ENCODE measurements around the gene C1S. TPM values are rescaled to one million over a fixed set of nuclear protein-coding genes. Genes with fewer than 3 reads are reported as not detected.

The C1S gene
- total RNA-seq, 1 experiment from 2014 or later = 32.4 TPM

DNA sequence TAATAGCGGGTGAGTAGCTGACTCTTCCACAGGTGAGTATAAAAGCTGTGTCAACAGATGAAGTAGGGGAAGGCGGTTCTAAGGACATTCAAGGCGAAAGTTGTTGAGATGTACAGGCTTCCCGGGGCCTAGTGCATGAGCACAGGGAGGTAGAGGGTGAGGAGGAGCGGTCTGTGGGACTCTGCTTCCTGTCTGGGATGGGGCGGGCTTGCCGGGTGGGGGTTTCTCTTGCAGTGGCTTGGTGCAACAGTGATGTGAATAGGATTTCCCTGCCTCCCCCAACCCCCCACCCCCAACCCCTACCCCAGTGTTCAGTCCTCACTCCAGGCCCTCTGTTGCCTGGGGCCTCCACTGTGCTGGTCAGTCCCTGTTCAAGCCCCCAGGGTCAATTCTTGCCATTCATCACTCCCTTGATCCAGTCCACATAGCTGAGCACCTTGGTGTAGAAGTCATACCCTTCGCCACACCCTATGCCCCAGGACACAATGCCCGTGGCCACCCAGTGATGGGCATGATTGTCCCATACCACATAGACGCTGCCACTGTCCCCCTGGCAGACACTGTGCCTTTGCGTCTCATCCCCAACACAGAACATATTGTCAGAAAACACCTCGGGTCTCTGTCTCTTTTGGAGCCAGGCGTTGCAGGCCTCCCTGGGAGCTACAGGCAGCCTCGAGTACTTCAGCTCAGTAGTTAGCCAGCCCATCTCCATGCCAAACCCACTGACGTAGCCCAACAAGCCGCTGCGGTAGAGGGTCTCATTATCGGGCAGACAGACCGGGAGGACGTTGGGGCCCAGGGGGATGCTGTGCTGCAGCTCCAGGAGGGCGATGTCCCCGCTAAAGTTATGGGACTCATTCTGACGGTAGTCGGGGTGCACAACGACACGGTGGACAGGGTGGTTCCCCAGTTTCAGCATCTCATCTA is 35.8 kb downstream of the C1S start:
- Histone ChIP-seq H3K9me2 (ENCODE audit: insufficient read depth) (no peaks in the 10 kb centered on the region), H3K4me3 (no peak overlapping the region), H3K4me1 (replicated peaks; ENCODE audit: insufficient read depth) (no peaks in the 10 kb centered on the region), H3K4me2 (no peak overlapping the region), H3K27ac (no peak overlapping the region), H3F3A (ENCODE audit: insufficient read depth, low read depth) (peaks cover 3% of the 10 kb centered on the region; the same call in 1 of the 2 replicates), H2AFZ (no peak overlapping the region), H3K27me3 (ENCODE audit: insufficient read depth, low read depth) (no peaks in the 10 kb centered on the region), H3K9me3 (ENCODE audit: insufficient read depth, low read depth) (no peaks in the 10 kb centered on the region), H4K20me1 (ENCODE audit: insufficient read depth) (no peaks in the 10 kb centered on the region), H3K79me2 (ENCODE audit: low read depth) (no peaks in the 10 kb centered on the region), H3K36me3 (ENCODE audit: low read depth) (no peaks in the 10 kb centered on the region)
- TF ChIP-seq, protein P1, sequence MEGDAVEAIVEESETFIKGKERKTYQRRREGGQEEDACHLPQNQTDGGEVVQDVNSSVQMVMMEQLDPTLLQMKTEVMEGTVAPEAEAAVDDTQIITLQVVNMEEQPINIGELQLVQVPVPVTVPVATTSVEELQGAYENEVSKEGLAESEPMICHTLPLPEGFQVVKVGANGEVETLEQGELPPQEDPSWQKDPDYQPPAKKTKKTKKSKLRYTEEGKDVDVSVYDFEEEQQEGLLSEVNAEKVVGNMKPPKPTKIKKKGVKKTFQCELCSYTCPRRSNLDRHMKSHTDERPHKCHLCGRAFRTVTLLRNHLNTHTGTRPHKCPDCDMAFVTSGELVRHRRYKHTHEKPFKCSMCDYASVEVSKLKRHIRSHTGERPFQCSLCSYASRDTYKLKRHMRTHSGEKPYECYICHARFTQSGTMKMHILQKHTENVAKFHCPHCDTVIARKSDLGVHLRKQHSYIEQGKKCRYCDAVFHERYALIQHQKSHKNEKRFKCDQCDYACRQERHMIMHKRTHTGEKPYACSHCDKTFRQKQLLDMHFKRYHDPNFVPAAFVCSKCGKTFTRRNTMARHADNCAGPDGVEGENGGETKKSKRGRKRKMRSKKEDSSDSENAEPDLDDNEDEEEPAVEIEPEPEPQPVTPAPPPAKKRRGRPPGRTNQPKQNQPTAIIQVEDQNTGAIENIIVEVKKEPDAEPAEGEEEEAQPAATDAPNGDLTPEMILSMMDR (conservative IDR thresholded peaks at IDR 0.05) = no peak
- no peak for TF ChIP-seq EZH2 (IDR thresholded peaks at IDR 0.05; ENCODE audit: low read depth)
- DNase-seq = no peak
- ChIA-PET CTCF (interaction anchor here (1.1 kb wide), 1 partner anchor 151 kb away, joined by 4 read pairs; no protein-coding TSS in a partner anchor), POLR2A (ENCODE audit: unreplicated experiment) (interaction anchor here (0.6 to 0.9 kb wide), 5 partner anchors 12 to 171 kb away, joined by 3 to 19 read pairs (median 4); partner anchors contain the start of gene LPCAT3)
- no TSS peak for BruUV-seq (replicated peaks)
- intact Hi-C loops (cut with micrococcal nuclease; ENCODE audit: unreplicated experiment) = no loop called here

GRCh38 chr12:7096979-7097378 is 36.5 kb downstream of the C1S start:
- no peaks in the 10 kb centered on the region for H3K9me2 ChIP-seq (ENCODE audit: insufficient read depth)
- H3K79me2 ChIP-seq (ENCODE audit: low read depth) = no peaks in the 10 kb centered on the region
- no peaks in the 10 kb centered on the region for H3K4me1 ChIP-seq (replicated peaks; ENCODE audit: insufficient read depth)
- H3K27me3 ChIP-seq (ENCODE audit: insufficient read depth, low read depth) = no peaks in the 10 kb centered on the region
- no peaks in the 10 kb centered on the region for H4K20me1 ChIP-seq (ENCODE audit: insufficient read depth)
- TF ChIP-seq EZH2 (IDR thresholded peaks at IDR 0.05; ENCODE audit: low read depth) = no peak
- TF ChIP-seq, protein P1 (conservative IDR thresholded peaks at IDR 0.05) = no peak
- no peak overlapping the region for H3K4me3 ChIP-seq
- no peaks in the 10 kb centered on the region for H3K9me3 ChIP-seq (ENCODE audit: insufficient read depth, low read depth)
- no peaks in the 10 kb centered on the region for H3K36me3 ChIP-seq (ENCODE audit: low read depth)
- H2AFZ ChIP-seq = no peak overlapping the region
- DNase-seq = no peak
- BruUV-seq (replicated peaks) = no TSS peak
- peaks cover 3% of the 10 kb centered on the region; the same call in 1 of the 2 replicates for H3F3A ChIP-seq (ENCODE audit: insufficient read depth, low read depth)
- POLR2A ChIA-PET (ENCODE audit: unreplicated experiment) = no interaction called here
- intact Hi-C loops (cut with micrococcal nuclease; ENCODE audit: unreplicated experiment) = no loop called here
- H3K4me2 ChIP-seq = no peak overlapping the region
- H3K27ac ChIP-seq = no peak overlapping the region
- CTCF ChIA-PET = no interaction called here

- Histone ChIP-seq H3F3A (ENCODE audit: insufficient read depth, low read depth) (peaks cover 3% of the 10 kb centered on the region; the same call in 1 of the 2 replicates), H3K4me3 (no peak overlapping the region), H3K9me3 (ENCODE audit: insufficient read depth, low read depth) (no peaks in the 10 kb centered on the region), H3K9me2 (ENCODE audit: insufficient read depth) (no peaks in the 10 kb centered on the region), H4K20me1 (ENCODE audit: insufficient read depth) (no peaks in the 10 kb centered on the region), H3K36me3 (ENCODE audit: low read depth) (0 out of 2 replicates have a peak, but pooled peaks cover 3% of the 10 kb centered on the region), H3K79me2 (ENCODE audit: low read depth) (no peaks in the 10 kb centered on the region), H3K4me1 (replicated peaks; ENCODE audit: insufficient read depth) (no peaks in the 10 kb centered on the region), H3K27me3 (ENCODE audit: insufficient read depth, low read depth) (no peaks in the 10 kb centered on the region), H2AFZ (no peak overlapping the region), H3K27ac (no peak overlapping the region), H3K4me2 (no peak overlapping the region)
- ChIA-PET POLR2A (ENCODE audit: unreplicated experiment) (interaction anchor here (1.1 kb wide), 1 partner anchor 9 kb away, joined by 3 read pairs; no protein-coding TSS in a partner anchor), CTCF (interaction anchor here (0.5 to 0.6 kb wide), 3 partner anchors 56 to 734 kb away, joined by 3 to 7 read pairs (median 4); no protein-coding TSS in a partner anchor)
- DNase-seq = no peak
- intact Hi-C loops (cut with micrococcal nuclease; ENCODE audit: unreplicated experiment) = no loop called here
- no peak for TF ChIP-seq EZH2 (IDR thresholded peaks at IDR 0.05; ENCODE audit: low read depth)
- no TSS peak for BruUV-seq (replicated peaks)
These were observed 38.9 kb downstream of the C1S start for GRCh38 chr12:7099290-7099996.
